Measurements from ENCODE around the gene COA3.
A peak's percentile ranks its signal among the peaks of the same experiment; 100 is the strongest.

The COA3 gene

GRCh38 chr17:42818379-42818778 is 19.9 kb upstream of the COA3 start:
- TF ChIP-seq CTCF (conservative IDR thresholded peaks at IDR 0.05; ENCODE audit: control insufficient read depth, insufficient read depth, low read depth, low read length): no peak
- no peak overlapping the region for H3K4me3 ChIP-seq (ENCODE audit: control insufficient read depth, low read depth, low read length)
- DNase-seq (ENCODE audit: low read depth): peak; percentile 80

- no peak for TF ChIP-seq CTCF (conservative IDR thresholded peaks at IDR 0.05; ENCODE audit: control insufficient read depth, insufficient read depth, low read depth, low read length)
- DNase-seq (ENCODE audit: low read depth): peak; percentile 70
- H3K4me3 ChIP-seq (ENCODE audit: control insufficient read depth, low read depth, low read length): no peak overlapping the region
These were observed 19.4 kb upstream of the COA3 start for GRCh38 chr17:42817866-42818265.

GRCh38 chr17:42814633-42815399 is 16.3 kb upstream of the COA3 start:
- H3K4me3 ChIP-seq (ENCODE audit: control insufficient read depth, low read depth, low read length): no peak overlapping the region
- DNase-seq (ENCODE audit: low read depth): peak; percentile 97
- no peak for TF ChIP-seq CTCF (conservative IDR thresholded peaks at IDR 0.05; ENCODE audit: control insufficient read depth, insufficient read depth, low read depth, low read length)

- DNase-seq (ENCODE audit: low read depth): peak; percentile 93
- TF ChIP-seq CTCF (conservative IDR thresholded peaks at IDR 0.05; ENCODE audit: control insufficient read depth, insufficient read depth, low read depth, low read length): no peak
- no peak overlapping the region for H3K4me3 ChIP-seq (ENCODE audit: control insufficient read depth, low read depth, low read length)
These were observed 10.7 kb upstream of the COA3 start for GRCh38 chr17:42809250-42809649.

- no peak overlapping the region for H3K4me3 ChIP-seq (ENCODE audit: control insufficient read depth, low read depth, low read length)
- DNase-seq (ENCODE audit: low read depth): no peak
- TF ChIP-seq CTCF (conservative IDR thresholded peaks at IDR 0.05; ENCODE audit: control insufficient read depth, insufficient read depth, low read depth, low read length): no peak
These were observed 7.7 kb upstream of the COA3 start for GRCh38 chr17:42806249-42806648.

GRCh38 chr17:42804918-42805367 is 6.4 kb upstream of the COA3 start:
- TF ChIP-seq CTCF (conservative IDR thresholded peaks at IDR 0.05; ENCODE audit: control insufficient read depth, insufficient read depth, low read depth, low read length): no peak
- no peak for DNase-seq (ENCODE audit: low read depth)
- H3K4me3 ChIP-seq (ENCODE audit: control insufficient read depth, low read depth, low read length): no peak overlapping the region
